GM18951 (cell line): Measurements from ENCODE around the gene LGALS8.

Experiments used
- POLR2A ChIP-seq: IDR thresholded peaks from 4 replicates; pipeline ENCODE4 v1.6.1; 2011; ENCODE audit warnings: mild to moderate bottlenecking; ENCODE audit not compliant: insufficient read length, insufficient read depth; ENCODE audit errors: extremely low read depth
- in situ Hi-C: fragments of 300-500 bp; cut with MboI; formaldehyde crosslinking; loops from one replicate; pipeline ENCODE4 v1.12.0; 2022; ENCODE audit warnings: low sequenced_read_pairs, mixed read lengths, inconsistent platforms; ENCODE audit not compliant: unreplicated experiment

Gene LGALS8

GRCh38 chr1:236516929-236517704, 6.7 kb upstream of the LGALS8 start:
- no peak for TF ChIP-seq POLR2A
- in situ Hi-C loops = no loop called here

- TF ChIP-seq POLR2A = no peak
- in situ Hi-C loops = no loop called here
Observed at GRCh38 chr1:236518322-236518721, 5.5 kb upstream of the LGALS8 start.

GRCh38 chr1:236520445-236521005, 3.3 kb upstream of the LGALS8 start:
- no peak for TF ChIP-seq POLR2A
- in situ Hi-C loops = no loop called here

DNA sequence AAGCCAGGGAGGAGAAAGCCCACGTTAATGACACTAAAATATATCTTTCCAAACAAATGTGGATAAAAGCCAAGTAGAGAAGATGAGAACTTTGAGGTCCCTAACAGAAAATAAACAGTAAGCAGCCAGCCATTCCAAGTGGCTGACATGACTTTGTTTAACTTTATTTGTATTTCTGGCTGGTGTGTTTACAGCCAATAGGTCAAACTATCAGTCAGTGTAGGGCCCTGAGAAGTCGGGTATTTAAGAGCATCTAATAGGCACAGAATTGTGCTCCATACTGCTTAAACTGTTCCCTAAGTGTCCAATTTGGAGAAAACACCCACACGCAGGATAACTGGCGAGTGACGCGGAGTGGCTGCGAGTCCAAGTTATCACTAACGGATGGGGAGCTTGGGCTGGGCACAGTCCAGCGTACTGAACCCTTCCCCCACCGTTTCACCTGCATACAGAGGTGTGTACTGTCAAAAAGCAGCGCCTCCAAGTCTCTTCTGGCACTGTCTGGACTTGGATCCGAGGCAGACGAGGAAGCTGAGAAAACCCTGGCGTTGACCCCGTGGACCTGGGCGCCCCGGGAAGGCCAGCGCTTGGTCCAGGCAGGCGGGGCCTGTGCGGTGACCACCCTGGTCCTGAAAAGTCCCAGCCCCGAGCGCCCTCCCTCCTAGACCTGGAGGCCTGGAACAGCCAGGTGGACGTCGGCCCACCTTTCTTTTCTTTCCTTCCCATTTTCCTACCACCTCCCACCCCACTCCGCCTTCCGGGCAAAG, 662 bp upstream of the LGALS8 start:
- in situ Hi-C loops = no loop called here
- no peak for TF ChIP-seq POLR2A

GRCh38 chr1:236524142-236524894, 536 bp downstream of the LGALS8 start:
- in situ Hi-C loops = no loop called here
- TF ChIP-seq POLR2A = peak; percentile 44

DNA sequence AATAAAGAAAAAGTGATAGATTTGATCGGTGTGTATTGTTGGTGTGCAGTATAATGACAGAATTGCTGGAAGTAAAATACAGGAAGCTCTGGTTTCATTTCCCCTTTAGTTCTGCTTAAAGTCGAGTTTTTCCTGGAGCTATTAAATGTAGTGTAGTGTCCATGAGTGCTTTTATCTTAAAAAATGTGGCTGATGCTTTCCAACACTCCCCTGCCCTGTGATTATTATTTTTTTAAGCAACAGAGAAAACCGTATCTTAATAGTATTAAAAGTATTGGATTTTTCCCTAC, 1.1 kb downstream of the LGALS8 start:
- in situ Hi-C loops = no loop called here

GRCh38 chr1:236526079-236526478, 2.3 kb downstream of the LGALS8 start:
- in situ Hi-C loops = no loop called here
- no peak for TF ChIP-seq POLR2A

More for the DNA sequence above, 1.1 kb downstream of the LGALS8 start:
- no peak for TF ChIP-seq POLR2A

GRCh38 chr1:236530286-236530685, 6.5 kb downstream of the LGALS8 start:
- in situ Hi-C loops = no loop called here
- no peak for TF ChIP-seq POLR2A

DNA sequence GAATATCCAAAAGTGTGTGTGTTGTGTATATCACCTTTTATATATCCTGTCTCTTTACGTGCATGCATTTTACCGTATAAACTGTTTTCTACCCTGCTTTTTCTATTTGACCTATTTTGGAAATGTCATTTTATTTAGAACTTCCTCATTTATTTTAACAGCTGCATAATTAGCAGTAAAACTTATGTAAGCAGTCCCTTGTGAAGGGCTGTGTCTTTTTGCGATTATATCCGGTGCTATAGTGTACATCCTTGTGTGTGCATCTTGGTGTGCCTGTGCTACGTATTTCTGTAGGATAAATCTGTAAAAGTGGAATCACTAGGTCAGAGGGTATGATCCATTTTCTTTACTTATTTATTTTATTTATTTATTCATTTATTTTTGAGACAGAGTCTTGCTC, 7.2 kb downstream of the LGALS8 start:
- in situ Hi-C loops = no loop called here
- TF ChIP-seq POLR2A = no peak

- in situ Hi-C loops = no loop called here
- no peak for TF ChIP-seq POLR2A
Observed at GRCh38 chr1:236532850-236533249, 9.1 kb downstream of the LGALS8 start.

GRCh38 chr1:236534151-236534651, 10.4 kb downstream of the LGALS8 start:
- in situ Hi-C loops = no loop called here
- TF ChIP-seq POLR2A = no peak

DNA sequence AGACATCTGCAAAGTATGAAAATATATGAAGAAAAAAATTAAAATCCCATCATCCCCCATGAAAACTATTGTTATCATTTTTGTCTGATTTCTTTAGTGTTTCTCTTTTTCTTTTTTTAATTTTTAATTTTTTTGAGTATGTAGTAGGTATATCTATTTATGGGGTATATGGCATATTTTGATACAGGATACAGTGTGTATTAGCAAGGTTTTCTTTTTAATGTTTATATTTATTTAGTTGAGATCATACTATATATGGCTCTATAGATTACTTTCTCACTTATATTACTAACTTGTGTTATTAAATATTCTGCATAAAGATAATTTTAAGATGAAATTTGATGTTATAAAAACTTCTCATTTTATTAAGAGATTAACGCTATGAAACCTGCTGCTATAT, 11.4 kb downstream of the LGALS8 start:
- in situ Hi-C loops = no loop called here
- TF ChIP-seq POLR2A = no peak

- no peak for TF ChIP-seq POLR2A
- in situ Hi-C loops = no loop called here
Observed at GRCh38 chr1:236535662-236536161, 11.9 kb downstream of the LGALS8 start.
